ENCODE measurements around the gene TSTD1.
A peak's percentile ranks its signal among the peaks of the same experiment; 100 is the strongest.

DNA sequence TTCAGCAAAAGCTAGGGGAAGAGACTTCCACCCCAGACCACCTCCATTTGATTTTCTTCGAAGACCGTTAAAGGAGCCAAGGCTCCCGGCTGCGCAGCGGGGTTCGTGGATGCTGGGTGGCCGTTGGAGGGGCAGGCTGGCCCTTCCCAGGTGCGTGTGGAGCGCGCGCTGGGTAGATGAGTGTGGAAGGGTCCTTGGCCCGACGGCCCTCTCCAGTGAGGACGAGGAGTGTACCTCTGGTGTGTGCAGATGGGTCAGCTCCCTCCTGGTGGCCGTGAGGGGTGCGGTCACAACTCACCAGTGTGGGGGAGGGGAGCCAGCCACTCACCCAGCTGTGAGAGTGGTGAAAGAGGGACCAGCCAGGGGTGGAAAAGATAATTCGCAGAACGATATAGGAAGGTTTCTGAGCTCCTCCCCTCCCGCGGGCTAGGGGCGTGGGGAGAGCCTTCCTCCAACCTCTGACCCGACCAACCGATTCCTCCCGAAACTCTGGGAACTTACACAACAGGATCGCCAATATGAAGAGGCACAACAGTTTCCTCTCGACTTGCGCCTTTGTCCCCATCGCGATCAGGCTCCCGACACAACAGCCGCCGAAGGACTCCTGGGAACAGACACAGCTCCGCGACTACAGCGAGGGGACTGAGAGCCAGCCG is 18.1 kb downstream of the TSTD1 start, which contains the start of gene F11R:
- TF ChIP-seq STAT1 (IDR thresholded peaks at IDR 0.05; ENCODE audit: unreplicated experiment) = no peak
- TF ChIP-seq JUNB (IDR thresholded peaks at IDR 0.05; ENCODE audit: unreplicated experiment) = no peak
- TF ChIP-seq POLR2AphosphoS5 (IDR thresholded peaks at IDR 0.05; ENCODE audit: low read depth) = peak; percentile 88
- TF ChIP-seq, protein P1, sequence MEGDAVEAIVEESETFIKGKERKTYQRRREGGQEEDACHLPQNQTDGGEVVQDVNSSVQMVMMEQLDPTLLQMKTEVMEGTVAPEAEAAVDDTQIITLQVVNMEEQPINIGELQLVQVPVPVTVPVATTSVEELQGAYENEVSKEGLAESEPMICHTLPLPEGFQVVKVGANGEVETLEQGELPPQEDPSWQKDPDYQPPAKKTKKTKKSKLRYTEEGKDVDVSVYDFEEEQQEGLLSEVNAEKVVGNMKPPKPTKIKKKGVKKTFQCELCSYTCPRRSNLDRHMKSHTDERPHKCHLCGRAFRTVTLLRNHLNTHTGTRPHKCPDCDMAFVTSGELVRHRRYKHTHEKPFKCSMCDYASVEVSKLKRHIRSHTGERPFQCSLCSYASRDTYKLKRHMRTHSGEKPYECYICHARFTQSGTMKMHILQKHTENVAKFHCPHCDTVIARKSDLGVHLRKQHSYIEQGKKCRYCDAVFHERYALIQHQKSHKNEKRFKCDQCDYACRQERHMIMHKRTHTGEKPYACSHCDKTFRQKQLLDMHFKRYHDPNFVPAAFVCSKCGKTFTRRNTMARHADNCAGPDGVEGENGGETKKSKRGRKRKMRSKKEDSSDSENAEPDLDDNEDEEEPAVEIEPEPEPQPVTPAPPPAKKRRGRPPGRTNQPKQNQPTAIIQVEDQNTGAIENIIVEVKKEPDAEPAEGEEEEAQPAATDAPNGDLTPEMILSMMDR (conservative IDR thresholded peaks at IDR 0.05; ENCODE audit: low read depth in 2 of 2) = peak in 1 of 2 experiments; percentile 16; a peak in 1 of 4 replicates
- TF ChIP-seq ETS1 (IDR thresholded peaks at IDR 0.05) = 0 out of 2 replicates have a peak, but pooled peaks have one; percentile 1
- no peak for TF ChIP-seq NANOG (IDR thresholded peaks at IDR 0.05; ENCODE audit: borderline replicate concordance)
- TF ChIP-seq, protein P2, sequence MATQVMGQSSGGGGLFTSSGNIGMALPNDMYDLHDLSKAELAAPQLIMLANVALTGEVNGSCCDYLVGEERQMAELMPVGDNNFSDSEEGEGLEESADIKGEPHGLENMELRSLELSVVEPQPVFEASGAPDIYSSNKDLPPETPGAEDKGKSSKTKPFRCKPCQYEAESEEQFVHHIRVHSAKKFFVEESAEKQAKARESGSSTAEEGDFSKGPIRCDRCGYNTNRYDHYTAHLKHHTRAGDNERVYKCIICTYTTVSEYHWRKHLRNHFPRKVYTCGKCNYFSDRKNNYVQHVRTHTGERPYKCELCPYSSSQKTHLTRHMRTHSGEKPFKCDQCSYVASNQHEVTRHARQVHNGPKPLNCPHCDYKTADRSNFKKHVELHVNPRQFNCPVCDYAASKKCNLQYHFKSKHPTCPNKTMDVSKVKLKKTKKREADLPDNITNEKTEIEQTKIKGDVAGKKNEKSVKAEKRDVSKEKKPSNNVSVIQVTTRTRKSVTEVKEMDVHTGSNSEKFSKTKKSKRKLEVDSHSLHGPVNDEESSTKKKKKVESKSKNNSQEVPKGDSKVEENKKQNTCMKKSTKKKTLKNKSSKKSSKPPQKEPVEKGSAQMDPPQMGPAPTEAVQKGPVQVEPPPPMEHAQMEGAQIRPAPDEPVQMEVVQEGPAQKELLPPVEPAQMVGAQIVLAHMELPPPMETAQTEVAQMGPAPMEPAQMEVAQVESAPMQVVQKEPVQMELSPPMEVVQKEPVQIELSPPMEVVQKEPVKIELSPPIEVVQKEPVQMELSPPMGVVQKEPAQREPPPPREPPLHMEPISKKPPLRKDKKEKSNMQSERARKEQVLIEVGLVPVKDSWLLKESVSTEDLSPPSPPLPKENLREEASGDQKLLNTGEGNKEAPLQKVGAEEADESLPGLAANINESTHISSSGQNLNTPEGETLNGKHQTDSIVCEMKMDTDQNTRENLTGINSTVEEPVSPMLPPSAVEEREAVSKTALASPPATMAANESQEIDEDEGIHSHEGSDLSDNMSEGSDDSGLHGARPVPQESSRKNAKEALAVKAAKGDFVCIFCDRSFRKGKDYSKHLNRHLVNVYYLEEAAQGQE (IDR thresholded peaks at IDR 0.05; ENCODE audit: unreplicated experiment) = no peak
- no peak for TF ChIP-seq EZH2phosphoT487 (IDR thresholded peaks at IDR 0.05; ENCODE audit: unreplicated experiment)
- no peak for TF ChIP-seq EZH2 (IDR thresholded peaks at IDR 0.05; ENCODE audit: low read depth, unreplicated experiment)
- no peak for TF ChIP-seq ZNF114 (CRISPR knock-in tag; IDR thresholded peaks at IDR 0.05)
- no peak for TF ChIP-seq CREB1 (CRISPR knock-in tag; IDR thresholded peaks at IDR 0.05; ENCODE audit: low read depth)
- TF ChIP-seq ZNF331 (CRISPR knock-in tag; IDR thresholded peaks at IDR 0.05; ENCODE audit: low read depth) = no peak
